ENCODE data around the gene KAT14. TPM values are rescaled to one million over a fixed set of nuclear protein-coding genes. Genes with fewer than 3 reads are reported as not detected.
"Not testable (repeated sequence)": the region's sequence is repeated elsewhere in the genome, so short reads cannot be mapped to it uniquely, and the experiment has no call there.

The KAT14 gene
- total and polyA plus RNA-seq, 5 experiments from 2014 or later, result 20.3 to 28.1 (median 24.7) TPM

GRCh38 chr20:18197382-18198070 lies 59.9 kb downstream of the KAT14 start:
- peaks cover 0 to 2% (median 0%) of the 10 kb centered on the region in 5 donors for H3K27me3 Mint-ChIP-seq
- no peak overlapping the region for H3K4me3 Mint-ChIP-seq
- peaks cover 6 to 11% (median 9%) of the 10 kb centered on the region in 3 donors for H3K36me3 Mint-ChIP-seq
- H3K4me1 Mint-ChIP-seq, result no peaks in the 10 kb centered on the region
- H3K27ac Mint-ChIP-seq, result no peak overlapping the region
- peaks cover 0 to 17% (median 11%) of the 10 kb centered on the region in 9 donors for H3K9me3 Mint-ChIP-seq
- POLR2A ChIA-PET, result no interaction called here
- ATAC-seq (no peak), DNase-seq (no peak)

- POLR2A ChIA-PET, result no interaction called here
- ATAC-seq (no peak), DNase-seq (no peak)
- H3K27ac Mint-ChIP-seq, result no peak overlapping the region
- peaks cover 0 to 19% (median 12%) of the 10 kb centered on the region in 9 donors for H3K9me3 Mint-ChIP-seq
- no peaks in the 10 kb centered on the region for H3K4me1 Mint-ChIP-seq
- no peak overlapping the region for H3K4me3 Mint-ChIP-seq
- H3K27me3 Mint-ChIP-seq, result peaks cover 0 to 2% (median 0%) of the 10 kb centered on the region in 5 donors
- peaks cover 6 to 15% (median 11%) of the 10 kb centered on the region in 3 donors for H3K36me3 Mint-ChIP-seq
Observed at GRCh38 chr20:18202966-18203365, 65.3 kb downstream of the KAT14 start.

- H3K9me3 Mint-ChIP-seq, result peaks cover 0 to 19% (median 12%) of the 10 kb centered on the region in 9 donors
- ATAC-seq, H3K27ac Mint-ChIP-seq, H3K4me3 Mint-ChIP-seq, POLR2A ChIA-PET, H3K27me3 Mint-ChIP-seq, H3K4me1 Mint-ChIP-seq, DNase-seq: not testable (repeated sequence)
- peaks cover 6 to 15% (median 11%) of the 10 kb centered on the region in 3 donors for H3K36me3 Mint-ChIP-seq
Observed at GRCh38 chr20:18203700-18204099, 66.0 kb downstream of the KAT14 start.

GRCh38 chr20:18213002-18213401 lies 75.3 kb downstream of the KAT14 start:
- Mint-ChIP-seq H3K27me3 (peaks cover 0 to 5% (median 0%) of the 10 kb centered on the region in 5 donors), H3K36me3 (no peaks in the 10 kb centered on the region), H3K27ac (no peak overlapping the region), H3K9me3 (no peaks in the 10 kb centered on the region), H3K4me3 (no peak overlapping the region), H3K4me1 (no peaks in the 10 kb centered on the region)
- POLR2A ChIA-PET, result no interaction called here
- no peak for DNase-seq
- no peak for ATAC-seq

GRCh38 chr20:18215566-18215965 lies 77.9 kb downstream of the KAT14 start:
- no peaks in the 10 kb centered on the region for H3K9me3 Mint-ChIP-seq
- no peak for DNase-seq
- POLR2A ChIA-PET, result no interaction called here

GRCh38 chr20:18218280-18218679 lies 80.6 kb downstream of the KAT14 start:
- POLR2A ChIA-PET, result no interaction called here
- Mint-ChIP-seq H3K4me1 (no peaks in the 10 kb centered on the region), H3K9me3 (no peaks in the 10 kb centered on the region), H3K36me3 (no peaks in the 10 kb centered on the region), H3K27ac (peak overlapping the region in 1 of 10 donors; percentile 20), H3K4me3 (no peak overlapping the region), H3K27me3 (peaks cover 2 to 22% (median 10%) of the 10 kb centered on the region in 5 donors)
- no peak for ATAC-seq
- no peak for DNase-seq

More at GRCh38 chr20:18215566-18215965, 77.9 kb downstream of the KAT14 start:
- Mint-ChIP-seq H3K36me3 (no peaks in the 10 kb centered on the region), H3K4me3 (no peak overlapping the region), H3K4me1 (no peaks in the 10 kb centered on the region), H3K27ac (no peak overlapping the region), H3K27me3 (peaks cover 0 to 12% (median 3%) of the 10 kb centered on the region in 5 donors)
- no peak for ATAC-seq

GRCh38 chr20:18223409-18223808 lies 85.7 kb downstream of the KAT14 start:
- no peaks in the 10 kb centered on the region for H3K9me3 Mint-ChIP-seq
- H3K27me3 Mint-ChIP-seq, result peaks cover 3 to 52% (median 10%) of the 10 kb centered on the region in 5 donors
- no peaks in the 10 kb centered on the region for H3K4me1 Mint-ChIP-seq
- no peak overlapping the region for H3K27ac Mint-ChIP-seq
- no peak for ATAC-seq
- POLR2A ChIA-PET, result no interaction called here
- no peak overlapping the region for H3K4me3 Mint-ChIP-seq
- DNase-seq, result no peak
- no peaks in the 10 kb centered on the region for H3K36me3 Mint-ChIP-seq

- DNase-seq (no peak), ATAC-seq (no peak)
- H3K27ac Mint-ChIP-seq, result no peak overlapping the region
- H3K4me3 Mint-ChIP-seq, result no peak overlapping the region
- POLR2A ChIA-PET, result no interaction called here
- no peaks in the 10 kb centered on the region for H3K36me3 Mint-ChIP-seq
- peaks cover 3 to 52% (median 9%) of the 10 kb centered on the region in 5 donors for H3K27me3 Mint-ChIP-seq
- no peaks in the 10 kb centered on the region for H3K4me1 Mint-ChIP-seq
- H3K9me3 Mint-ChIP-seq, result no peaks in the 10 kb centered on the region
Observed at GRCh38 chr20:18224968-18225568, 87.4 kb downstream of the KAT14 start.

GRCh38 chr20:18225632-18226031 lies 88.0 kb downstream of the KAT14 start:
- Mint-ChIP-seq H3K9me3 (no peaks in the 10 kb centered on the region), H3K27me3 (peaks cover 3 to 49% (median 9%) of the 10 kb centered on the region in 5 donors), H3K4me1 (no peaks in the 10 kb centered on the region), H3K27ac (no peak overlapping the region), H3K4me3 (no peak overlapping the region), H3K36me3 (no peaks in the 10 kb centered on the region)
- POLR2A ChIA-PET, result no interaction called here
- DNase-seq (no peak), ATAC-seq (no peak)

GRCh38 chr20:18226741-18227140 lies 89.1 kb downstream of the KAT14 start:
- H3K9me3 Mint-ChIP-seq, ATAC-seq, H3K4me1 Mint-ChIP-seq, H3K4me3 Mint-ChIP-seq, POLR2A ChIA-PET, DNase-seq, H3K36me3 Mint-ChIP-seq, H3K27ac Mint-ChIP-seq: not testable (repeated sequence)
- H3K27me3 Mint-ChIP-seq, result peaks cover 4 to 38% (median 9%) of the 10 kb centered on the region in 5 donors

- Mint-ChIP-seq H3K4me3 (no peak overlapping the region), H3K27me3 (peaks cover 7 to 29% (median 13%) of the 10 kb centered on the region in 5 donors), H3K27ac (no peak overlapping the region), H3K36me3 (no peaks in the 10 kb centered on the region), H3K4me1 (no peaks in the 10 kb centered on the region), H3K9me3 (peaks cover 0 to 7% (median 0%) of the 10 kb centered on the region in 9 donors)
- POLR2A ChIA-PET, result no interaction called here
- ATAC-seq (no peak), DNase-seq (no peak)
Observed at GRCh38 chr20:18233408-18233943, 95.8 kb downstream of the KAT14 start.
